CD4-positive, alpha-beta T cell treated with Interleukin-21 for 1 hour (primary cell): ENCODE data around the gene DHX29.
"Not testable (repeated sequence)": the region's sequence is repeated elsewhere in the genome, so short reads cannot be mapped to it uniquely, and the experiment has no call there.

ENCODE experiments used
- DNase-seq: peaks from one replicate; pipeline ENCODE4 v3.0.0-alpha.2; 2020

DHX29 gene

GRCh38 chr5:55307383-55308253 lies at the start of gene DHX29, which contains the start of gene MTREX:
Gene DHX29, minus strand, starts transcription at chr5:55307694. Its CDS starts 121 bp downstream, at chr5:55307573.
Gene MTREX, plus strand, starts transcription at chr5:55307989. Its CDS starts 25 bp downstream, at chr5:55308014.
- peak; percentile 91 for DNase-seq

GRCh38 chr5:55356896-55357295 lies 49.4 kb upstream of the DHX29 start:
- no peak for DNase-seq

- DNase-seq = no peak
Observed at GRCh38 chr5:55350754-55351153, 43.3 kb upstream of the DHX29 start.

DNA sequence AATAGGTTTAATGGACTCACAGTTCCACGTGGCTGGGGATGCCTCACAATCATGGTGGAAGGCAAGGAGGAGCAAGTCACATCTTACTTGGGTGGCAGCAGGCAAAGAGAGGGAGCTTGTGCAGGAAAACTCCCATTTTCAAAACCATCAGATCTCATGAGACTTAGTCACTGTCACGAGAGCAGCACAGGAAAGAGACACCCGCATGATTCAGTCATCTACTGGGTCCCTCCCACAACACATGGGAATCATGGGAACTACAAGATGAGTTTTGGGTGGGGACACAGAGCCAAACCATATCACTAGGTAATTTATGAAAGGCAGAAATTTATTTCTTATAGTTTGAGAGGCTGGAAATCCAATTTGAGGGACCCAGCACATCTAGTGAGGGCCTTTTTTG lies 40.3 kb upstream of the DHX29 start:
- DNase-seq = no peak

GRCh38 chr5:55345327-55345726 lies 37.8 kb upstream of the DHX29 start:
- DNase-seq = no peak

DNA sequence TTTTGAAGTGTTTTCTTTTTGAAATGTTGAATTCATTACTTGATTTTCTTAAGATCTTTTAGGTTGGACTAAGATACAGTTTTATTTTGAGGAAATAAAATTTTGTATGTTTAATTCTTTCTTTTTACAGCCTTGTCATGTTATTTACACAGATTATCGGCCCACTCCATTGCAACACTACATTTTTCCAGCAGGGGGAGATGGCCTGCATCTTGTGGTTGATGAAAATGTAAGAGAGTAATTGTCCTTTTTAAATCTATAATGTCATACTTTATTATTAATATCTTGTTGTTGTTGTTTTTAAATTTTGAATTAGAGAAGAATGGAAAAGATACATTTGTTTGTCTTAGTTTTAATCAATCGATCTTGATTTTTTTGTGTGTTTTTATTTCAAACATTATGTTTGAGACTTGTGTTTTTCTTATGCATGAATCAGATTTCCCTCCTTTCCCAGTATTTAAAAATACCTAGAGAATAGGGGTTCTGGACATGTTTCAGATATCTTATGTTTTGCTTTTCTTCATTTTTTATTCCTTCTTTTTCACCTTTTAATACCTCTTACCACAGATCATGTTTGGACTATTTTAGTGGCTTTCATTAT lies 37.0 kb upstream of the DHX29 start:
- peak; percentile 71 for DNase-seq

DNA sequence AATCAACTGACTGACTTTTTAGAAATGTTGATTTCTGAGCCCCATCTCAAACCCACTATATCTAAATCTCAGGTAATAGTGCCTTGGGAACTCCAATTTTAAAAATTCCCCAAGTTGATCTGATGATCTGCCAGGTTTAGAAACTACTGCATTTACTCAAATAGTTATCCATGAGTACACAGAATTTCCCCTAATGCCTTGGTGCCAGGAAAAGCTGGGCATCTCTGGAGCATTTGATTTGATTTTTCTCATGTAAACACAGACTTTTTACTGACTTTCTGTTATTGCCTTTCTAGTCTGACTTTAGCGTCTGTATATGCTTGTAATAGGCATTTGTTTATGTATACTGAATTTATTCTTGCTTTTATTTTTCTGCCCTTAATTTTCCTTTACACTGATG lies 36.1 kb upstream of the DHX29 start:
- no peak for DNase-seq

DNA sequence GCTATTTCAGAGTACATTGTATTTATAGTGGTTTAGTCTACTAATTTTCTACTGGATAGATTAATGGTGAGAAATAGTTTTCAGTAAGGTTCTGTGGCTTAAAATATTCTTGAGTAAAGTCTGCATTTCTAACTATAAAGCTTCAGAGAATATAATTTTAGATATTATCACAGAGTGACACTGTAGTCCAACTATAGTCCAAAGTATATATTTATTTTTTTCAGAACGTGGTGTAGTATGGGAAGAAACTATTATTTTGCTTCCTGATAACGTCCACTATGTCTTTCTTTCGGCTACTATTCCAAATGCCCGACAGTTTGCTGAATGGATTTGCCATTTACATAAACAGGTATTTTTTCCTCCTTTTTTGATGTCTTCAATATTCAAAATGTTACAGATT lies 35.6 kb upstream of the DHX29 start:
- DNase-seq = no peak

- DNase-seq = peak; percentile 19
Observed at GRCh38 chr5:55338810-55339243, 31.3 kb upstream of the DHX29 start.

DNA sequence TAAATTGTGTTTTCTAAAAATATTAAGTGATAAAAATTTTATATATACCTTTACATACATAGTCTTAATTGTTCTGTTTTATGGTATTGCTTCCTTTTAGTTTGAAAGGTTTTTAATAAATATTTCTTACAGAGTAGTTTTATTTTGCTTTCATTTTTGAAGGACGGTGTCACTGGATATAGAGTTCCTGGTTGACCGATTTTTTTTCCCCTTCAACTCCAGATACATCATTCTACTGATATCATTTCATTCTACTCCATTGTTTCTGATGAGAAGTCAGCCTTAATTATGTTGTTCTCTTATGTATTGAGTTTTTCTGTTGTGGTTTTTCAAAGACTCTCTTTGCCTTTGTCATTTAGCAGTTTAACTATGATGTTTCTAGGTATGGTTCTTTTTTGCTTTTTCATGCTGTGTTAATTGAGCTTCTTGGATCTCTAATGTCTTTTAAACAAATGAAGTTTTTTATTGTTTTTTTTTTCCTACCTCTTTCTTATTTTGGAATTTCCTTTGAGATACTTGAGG lies 30.7 kb upstream of the DHX29 start:
- peak; percentile 9 for DNase-seq

- no peak for DNase-seq
Observed at GRCh38 chr5:55333811-55334210, 26.3 kb upstream of the DHX29 start.

DNA sequence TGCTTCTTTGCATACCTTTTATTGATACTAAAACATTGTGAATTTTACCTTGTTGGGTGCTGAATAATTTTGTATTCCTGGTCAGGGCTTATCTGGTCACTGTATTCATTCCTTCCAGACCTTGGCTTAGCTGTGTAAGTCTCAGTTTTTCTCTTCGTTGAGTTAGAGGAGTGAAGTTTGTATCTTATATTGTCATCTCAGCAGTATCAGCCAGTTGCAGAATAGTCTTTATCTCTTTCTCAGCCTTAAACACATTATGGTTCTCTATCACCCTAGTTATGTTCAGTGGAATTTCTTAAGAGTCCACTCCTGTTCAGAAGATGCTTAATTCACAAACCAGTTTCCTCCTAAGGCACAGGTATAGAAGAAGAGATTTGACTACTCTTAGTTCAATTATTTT lies 25.5 kb upstream of the DHX29 start:
- no peak for DNase-seq

DNA sequence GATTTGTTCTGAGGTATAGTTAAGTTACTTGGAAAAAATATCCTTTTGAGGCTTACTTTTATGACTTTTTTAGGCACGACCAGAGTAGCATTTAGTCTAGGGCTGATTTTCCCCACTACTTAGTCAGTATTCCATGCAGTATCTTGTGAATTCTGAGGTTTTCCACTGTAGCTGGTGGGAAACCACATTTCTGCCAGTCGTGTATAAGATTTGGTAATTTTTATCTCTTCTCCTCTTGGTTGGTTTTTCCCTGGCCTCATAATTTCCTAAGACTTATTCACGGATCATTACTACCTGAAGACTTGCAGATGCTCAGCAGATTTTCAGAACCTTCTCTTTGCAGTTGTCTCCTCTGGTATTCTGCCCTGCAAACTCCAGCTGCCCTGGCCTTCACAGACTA lies 23.8 kb upstream of the DHX29 start:
- no peak for DNase-seq

DNA sequence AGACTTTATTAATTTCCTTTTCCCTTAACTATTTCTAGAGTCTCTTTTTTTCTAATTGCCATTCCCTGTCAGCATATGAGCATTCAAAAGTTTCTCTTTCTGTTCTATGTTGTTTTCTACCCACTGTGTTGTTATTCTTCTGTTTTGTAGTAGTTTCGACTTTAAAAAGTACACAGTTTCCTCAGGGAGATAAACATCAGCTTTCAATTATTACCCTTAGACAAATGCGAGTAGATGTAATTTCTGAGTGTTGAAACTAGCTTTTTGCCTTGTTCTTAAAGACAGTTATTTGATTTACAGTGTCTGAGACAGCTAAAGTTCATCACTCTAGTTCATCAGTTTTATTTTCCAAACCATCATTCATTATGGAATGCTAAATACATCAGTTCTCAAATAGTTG lies 19.8 kb upstream of the DHX29 start:
- DNase-seq = no peak

- DNase-seq = no peak
Observed at GRCh38 chr5:55325621-55326020, 18.1 kb upstream of the DHX29 start.

- peak; percentile 52 for DNase-seq
Observed at GRCh38 chr5:55324815-55325418, 17.4 kb upstream of the DHX29 start.

DNA sequence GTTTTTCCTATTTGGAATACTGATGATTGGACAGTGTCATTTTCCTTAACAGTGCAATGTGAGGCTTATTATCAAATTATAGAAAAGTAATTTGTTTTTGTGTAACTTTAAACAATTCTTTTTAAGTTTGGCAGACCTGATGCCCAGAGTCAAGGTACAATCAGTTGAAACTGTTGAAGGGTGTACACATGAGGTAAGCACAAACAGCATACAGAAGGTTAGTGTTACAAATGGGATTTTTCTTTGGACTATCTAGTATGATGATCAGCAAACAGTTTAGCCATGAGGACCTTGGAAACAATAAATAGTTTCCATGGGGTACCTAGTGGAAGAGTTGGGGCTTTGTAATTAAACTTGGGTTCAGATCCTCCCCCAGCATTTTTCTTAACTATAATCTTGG lies 16.5 kb upstream of the DHX29 start:
- DNase-seq = no peak

DNA sequence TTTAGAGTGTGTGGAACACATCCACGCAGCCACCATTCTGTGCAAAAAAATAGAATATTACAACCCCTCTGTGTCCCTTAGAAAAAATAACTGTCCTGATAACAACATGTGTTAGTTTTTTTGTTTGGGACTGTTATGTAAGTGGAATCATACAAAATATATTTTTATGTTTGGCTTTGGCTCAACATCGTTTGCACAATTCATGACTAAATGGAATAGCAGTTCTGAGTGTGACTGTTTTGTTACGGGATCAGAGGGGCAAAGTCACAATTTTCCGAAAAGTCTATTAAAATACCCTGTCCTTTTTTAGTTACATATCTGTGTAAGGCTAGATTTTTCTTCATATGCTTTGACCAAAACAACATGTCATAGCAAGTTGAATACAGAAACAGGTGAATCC lies 13.1 kb upstream of the DHX29 start:
- no peak for DNase-seq

DNA sequence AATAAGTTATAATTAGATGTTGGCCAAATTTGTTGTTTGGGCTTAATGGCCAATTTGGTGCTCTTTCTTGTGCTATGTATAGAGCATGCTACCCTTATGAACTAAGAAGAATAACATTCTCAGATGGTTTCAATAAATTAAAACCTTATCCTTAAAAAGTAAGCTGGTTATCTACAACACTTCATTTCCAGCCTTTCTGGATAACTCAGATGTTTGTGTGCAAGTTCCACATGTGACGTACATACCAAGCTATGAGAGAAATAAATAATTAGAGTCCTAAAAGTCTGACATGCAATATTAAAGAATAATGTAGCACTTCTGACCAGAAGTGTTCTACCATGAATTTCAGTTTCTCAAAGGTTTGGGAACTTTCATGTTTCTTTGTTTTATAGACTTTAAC lies 12.0 kb upstream of the DHX29 start:
- DNase-seq = no peak

DNA sequence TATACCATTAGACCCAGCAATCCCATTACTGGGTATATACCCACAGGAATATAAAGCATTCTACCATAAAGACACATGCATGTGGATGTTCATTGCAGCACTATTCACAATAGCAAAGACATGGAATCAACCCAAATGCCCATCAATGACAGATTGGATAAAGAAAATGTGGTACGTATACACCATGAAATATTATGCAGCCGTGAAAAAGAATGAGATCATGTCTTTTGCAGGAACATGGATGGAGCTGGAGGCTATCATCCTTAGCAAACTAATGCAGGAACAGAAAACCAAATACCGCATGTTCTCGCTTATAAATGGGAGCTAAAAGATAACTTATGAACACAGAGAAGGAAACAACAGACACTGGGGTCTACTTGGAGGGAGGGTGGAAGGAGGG lies 10.7 kb upstream of the DHX29 start:
- DNase-seq = not testable (repeated sequence)

GRCh38 chr5:55316837-55317236 lies 9.3 kb upstream of the DHX29 start:
- no peak for DNase-seq

DNA sequence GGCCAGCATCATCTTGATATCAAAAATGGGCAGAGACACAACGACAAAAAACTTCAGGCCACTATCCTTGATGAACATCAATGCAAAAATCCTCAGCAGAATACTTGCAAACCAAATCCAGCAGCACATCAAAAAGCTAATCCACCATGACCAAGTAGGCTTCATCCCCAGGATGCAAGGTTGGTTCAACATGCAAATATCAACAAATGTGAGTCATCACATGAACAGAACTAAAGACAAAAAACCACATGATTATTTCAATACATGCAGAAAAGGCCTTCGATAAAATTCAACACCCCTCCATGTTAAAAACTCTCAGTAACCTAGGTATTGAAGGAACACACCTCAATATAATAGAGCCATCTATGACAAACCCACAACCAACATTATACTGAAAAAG lies 8.8 kb upstream of the DHX29 start:
- DNase-seq = no peak

- no peak for DNase-seq
Observed at GRCh38 chr5:55313870-55314617, 6.5 kb upstream of the DHX29 start.
